A549 (cell line): ENCODE measurements around the gene LILRA5. TPM values are rescaled to one million over a fixed set of nuclear protein-coding genes. Genes with fewer than 3 reads are reported as not detected.
A peak's percentile ranks its signal among the peaks of the same experiment; 100 is the strongest.

ENCODE experiments used
- ATAC-seq, 2 experiments: fragments of 200-7000 bp in 1 of 2; fragments of >200 bp in 1 of 2; cut with Nextera tagmentation in 1 of 2; cut with Tn5 transposase in 1 of 2; 3 replicates each; pipeline versions ENCODE4 v1.8.0 to v1.9.1; 2018 to 2020; ENCODE audit warnings: mild to moderate bottlenecking in 1 of 2, moderate library complexity in 1 of 2
- CTCF ChIA-PET: fragments of 300-600 bp; sonication (Branson Sonifier 250); formaldehyde crosslinking; extraction: SDS; loops from one replicate; lab custom pipeline; 2021; ENCODE audit warnings: antibody characterized with exemption, inconsistent platforms; lab: Yijun Ruan, JAX
- POLR2A ChIA-PET: fragments of 350-600 bp; formaldehyde crosslinking; extraction: SDS; loops from one replicate; lab custom pipeline; 2021; ENCODE audit warnings: antibody characterized with exemption, inconsistent platforms; lab: Yijun Ruan, JAX
- DNase-seq, 2 experiments: peaks; one replicate each; pipeline versions ENCODE4 v3.0.0 to v3.0.0-alpha.2; 2011 to 2016; ENCODE audit warnings: low read depth in 1 of 2, low spot score in 1 of 2
- FAIRE-seq: peaks from 2 replicates; lab custom pipeline; 2011; peaks lifted over from hg19 to GRCh38; lab: Jason Lieb, UNC
- H3K27ac ChIP-seq, 2 experiments: fragments of >200 bp; sonication (Bioruptor Twin); formaldehyde crosslinking; 3 replicates each; pipeline ENCODE4 v1.5.1; 2016 to 2017
- H3K4me1 ChIP-seq: fragments of >200 bp; sonication (Bioruptor Twin); formaldehyde crosslinking; 3 replicates; pipeline ENCODE4 v1.6.1; 2016
- H3K4me2 ChIP-seq: fragments of >200 bp; sonication (Bioruptor Twin); formaldehyde crosslinking; 3 replicates; pipeline ENCODE4 v1.6.1; 2016
- H3K4me3 ChIP-seq: fragments of >200 bp; sonication (Bioruptor Twin); formaldehyde crosslinking; 3 replicates; pipeline ENCODE4 v1.5.1; 2016
- H3K9me3 ChIP-seq: fragments of >200 bp; sonication (Bioruptor Twin); formaldehyde crosslinking; 3 replicates; pipeline ENCODE4 v1.6.1; 2016
- ATOH8 ChIP-seq: fragments of 250-450 bp; sonication (Bioruptor Pico); IDR thresholded peaks from 2 replicates; pipeline ENCODE4 v1.5.0; 2020; ENCODE audit warnings: low read depth, mild to moderate bottlenecking, moderate library complexity
- BHLHE40 ChIP-seq: IDR thresholded peaks from 2 replicates; pipeline ENCODE4 v1.6.1; 2012; ENCODE audit warnings: low read depth, low read length, inconsistent platforms
- EHMT2 ChIP-seq: fragments of 200-600 bp; sonication (generic); IDR thresholded peaks from 2 replicates; pipeline ENCODE4 v1.6.1; 2016; ENCODE audit warnings: antibody characterized with exemption, low read depth, mild to moderate bottlenecking, moderate library complexity
- ELK1 ChIP-seq: fragments of 150-350 bp; IDR thresholded peaks from 2 replicates; pipeline ENCODE4 v1.6.1; 2014; ENCODE audit warnings: low read depth, mild to moderate bottlenecking, low read length
- FOSB ChIP-seq: fragments of 250-450 bp; sonication (Bioruptor Pico); IDR thresholded peaks from 2 replicates; pipeline ENCODE4 v1.5.0; 2020; ENCODE audit warnings: mild to moderate bottlenecking, moderate library complexity
- FOXS1 ChIP-seq: fragments of 250-450 bp; sonication (Bioruptor Pico); IDR thresholded peaks from 2 replicates; pipeline ENCODE4 v1.5.0; 2020; ENCODE audit warnings: mild to moderate bottlenecking, moderate library complexity
- GATA3 ChIP-seq: IDR thresholded peaks from 2 replicates; pipeline ENCODE4 v1.6.1; 2012; ENCODE audit warnings: borderline replicate concordance
- HDAC2 ChIP-seq: fragments of 200-600 bp; sonication (generic); IDR thresholded peaks from 2 replicates; pipeline ENCODE4 v1.6.1; 2016
- HES2 ChIP-seq: fragments of >200 bp; sonication (Bioruptor Twin); formaldehyde crosslinking; IDR thresholded peaks from 2 replicates; pipeline ENCODE4 v1.6.1; 2016
- HEYL ChIP-seq: fragments of 250-450 bp; sonication (Bioruptor Pico); IDR thresholded peaks from 2 replicates; pipeline ENCODE4 v1.8.0; 2021; ENCODE audit warnings: mild to moderate bottlenecking, moderate library complexity
- HMGXB4 ChIP-seq: fragments of 250-450 bp; sonication (Bioruptor Pico); IDR thresholded peaks from 2 replicates; pipeline ENCODE4 v1.5.0; 2021; ENCODE audit warnings: mild to moderate bottlenecking, moderate library complexity, borderline replicate concordance
- HOXA7 ChIP-seq: fragments of 250-450 bp; sonication (Bioruptor Pico); IDR thresholded peaks from 2 replicates; pipeline ENCODE4 v1.5.0; 2020; ENCODE audit warnings: mild to moderate bottlenecking, moderate library complexity
- HOXB5 ChIP-seq: fragments of 250-450 bp; sonication (Bioruptor Pico); IDR thresholded peaks from 2 replicates; pipeline ENCODE4 v1.5.0; 2020; ENCODE audit warnings: mild to moderate bottlenecking, moderate library complexity
- JUNB ChIP-seq: fragments of >200 bp; sonication (Bioruptor Twin); formaldehyde crosslinking; IDR thresholded peaks from 2 replicates; pipeline ENCODE4 v1.6.1; 2016
- KDM1A ChIP-seq: fragments of 200-600 bp; sonication (generic); IDR thresholded peaks from 2 replicates; pipeline ENCODE4 v1.6.1; 2016; ENCODE audit warnings: low read depth, mild to moderate bottlenecking
- MAFK ChIP-seq: fragments of 450-650 bp; IDR thresholded peaks from 2 replicates; pipeline ENCODE4 v1.6.1; 2014; ENCODE audit not compliant: partially characterized antibody
- PHF8 ChIP-seq: fragments of 200-600 bp; sonication (generic); IDR thresholded peaks from 2 replicates; pipeline ENCODE4 v1.6.1; 2016; ENCODE audit warnings: low read depth, mild to moderate bottlenecking, antibody characterized with exemption, moderate library complexity, borderline replicate concordance
- RARB ChIP-seq: fragments of 250-450 bp; sonication (Bioruptor Pico); IDR thresholded peaks from 2 replicates; pipeline ENCODE4 v1.8.0; 2021; ENCODE audit warnings: mild to moderate bottlenecking, moderate library complexity
- RCOR1 ChIP-seq: fragments of 150-350 bp; IDR thresholded peaks from 2 replicates; pipeline ENCODE4 v1.6.1; 2014; ENCODE audit warnings: antibody characterized with exemption, low read length, low read depth
- RNF2 ChIP-seq: fragments of 200-600 bp; sonication (generic); IDR thresholded peaks from 2 replicates; pipeline ENCODE4 v1.6.1; 2016; ENCODE audit warnings: low read depth, mild to moderate bottlenecking, antibody characterized with exemption, moderate library complexity, borderline replicate concordance
- SMC3 ChIP-seq: fragments of >200 bp; sonication (Bioruptor Twin); formaldehyde crosslinking; IDR thresholded peaks from 3 replicates; pipeline ENCODE4 v1.6.1; 2018; ENCODE audit warnings: inconsistent platforms
- TP53 ChIP-seq: fragments of 250-450 bp; sonication (Bioruptor Pico); IDR thresholded peaks from 2 replicates; pipeline ENCODE4 v1.5.0; 2021; ENCODE audit warnings: mild to moderate bottlenecking, moderate library complexity
- USF2 ChIP-seq: fragments of 450-650 bp; IDR thresholded peaks from 2 replicates; pipeline ENCODE4 v1.6.1; 2014; ENCODE audit warnings: antibody characterized with exemption
- ZFP36 ChIP-seq: fragments of 450-650 bp; IDR thresholded peaks from 2 replicates; pipeline ENCODE4 v1.6.1; 2014; ENCODE audit warnings: borderline replicate concordance; ENCODE audit not compliant: partially characterized antibody
- WGBS: methylation state at CpG from one replicate; pipeline ENCODE4 v1.1.6; 2017; ENCODE audit errors: missing lambda C conversion rate; 5-methylcytosine and 5-hydroxymethylcytosine counted together
- polyA plus RNA-seq, 4 experiments: library from polyadenylated mRNA; depleted of rRNA in 3 of 4; stranded (reverse); fragments of >200 nt; fragmentation: RNase III in 1 of 4; extraction: RNeasy Plus Mini Kit Qiagen cat#74134 plus additional on column Dnase treatment in 1 of 4; gene quantifications; 2 replicates in 3 of 4; 3 replicates in 1 of 4; pipeline ENCODE4 v1.2.3, GENCODE V29; 2011 to 2017

The LILRA5 gene
- polyA plus RNA-seq, 2 of the 4 experiments (the other 2 are of a cell fraction): not detected

- Histone ChIP-seq H3K4me1 (no peaks in the 10 kb centered on the region), H3K9me3 (peaks cover 9% of the 10 kb centered on the region; the same call in 1 of the 3 replicates), H3K4me3 (no peak overlapping the region), H3K4me2 (0 out of 3 replicates have a peak overlapping the region, but pooled peaks have one; percentile 9), H3K27ac (no peak overlapping the region)
- CTCF ChIA-PET: interaction anchor here (0.5 to 1.9 kb wide), 4 partner anchors 52 to 388 kb away, joined by 3 to 13 read pairs (median 3); no protein-coding TSS in a partner anchor
- FAIRE-seq: no peak
- POLR2A ChIA-PET: no interaction called here
- DNase-seq: peak in 1 of 2 experiments; percentile 48
- TF ChIP-seq FOSB (no peak), EHMT2 (no peak), KDM1A (no peak), ATOH8 (CRISPR knock-in tag) (no peak), TP53 (CRISPR knock-in tag) (no peak), RCOR1 (no peak), USF2 (no peak), JUNB (no peak), GATA3 (no peak), HDAC2 (no peak), HEYL (CRISPR knock-in tag) (no peak), HOXB5 (CRISPR knock-in tag) (no peak)
- 11% methylated on average over 11 of the region's 11 CpGs for WGBS
- ATAC-seq: peak in 1 of 2 experiments; percentile 48; a peak in 4 of 6 replicates
Observed at GRCh38 chr19:54316746-54317107, 3.8 kb upstream of the LILRA5 start.

- DNase-seq: no peak
- TF ChIP-seq MAFK (no peak), RNF2 (no peak), EHMT2 (no peak)
- ChIA-PET CTCF (interaction anchor here (1.0 kb wide), 1 partner anchor 51 kb away, joined by 3 read pairs; no protein-coding TSS in a partner anchor), POLR2A (no interaction called here)
- FAIRE-seq: no peak
- 15% methylated on average over 8 of the region's 10 CpGs for WGBS
- ATAC-seq: no peak
- no peak overlapping the region for H3K4me2 ChIP-seq
- H3K27ac ChIP-seq: no peak overlapping the region
- no peaks in the 10 kb centered on the region for H3K4me1 ChIP-seq
- H3K4me3 ChIP-seq: no peak overlapping the region
- H3K9me3 ChIP-seq: peaks cover 5% of the 10 kb centered on the region; the same call in 1 of the 3 replicates
Observed at GRCh38 chr19:54315956-54316355, 3.0 kb upstream of the LILRA5 start.

GRCh38 chr19:54312011-54312410, 955 bp downstream of the LILRA5 start:
- WGBS: 24% methylated on average over 4 of the region's 6 CpGs
- Histone ChIP-seq H3K9me3 (no peaks in the 10 kb centered on the region), H3K4me3 (no peak overlapping the region), H3K4me2 (no peak overlapping the region), H3K27ac (no peak overlapping the region), H3K4me1 (no peaks in the 10 kb centered on the region)
- DNase-seq: no peak
- TF ChIP-seq FOXS1 (CRISPR knock-in tag): no peak
- no peak for TF ChIP-seq TP53 (CRISPR knock-in tag)
- TF ChIP-seq JUNB: no peak
- TF ChIP-seq USF2: no peak
- no peak for TF ChIP-seq HOXB5 (CRISPR knock-in tag)
- TF ChIP-seq HEYL (CRISPR knock-in tag): no peak
- peak; percentile 14 to 28; a peak in 1 of 6 replicates for ATAC-seq
- no peak for FAIRE-seq
- CTCF ChIA-PET: interaction anchor here (1.4 to 2.0 kb wide), 2 partner anchors 79 kb away, joined by 4 to 8 read pairs; no protein-coding TSS in a partner anchor
- POLR2A ChIA-PET: no interaction called here

- ChIA-PET POLR2A (no interaction called here), CTCF (interaction anchor here (1.6 to 2.0 kb wide), 3 partner anchors 13 to 80 kb away, joined by 4 to 8 read pairs (median 5); no protein-coding TSS in a partner anchor)
- Histone ChIP-seq H3K27ac (no peak overlapping the region), H3K9me3 (no peaks in the 10 kb centered on the region), H3K4me2 (no peak overlapping the region), H3K4me3 (no peak overlapping the region), H3K4me1 (no peaks in the 10 kb centered on the region)
- DNase-seq (no peak), ATAC-seq (peak in 1 of 2 experiments; percentile 21; a peak in 2 of 6 replicates), FAIRE-seq (no peak)
- WGBS: 4% methylated on average over 5 of the region's 5 CpGs
- TF ChIP-seq ZFP36 (no peak), RARB (CRISPR knock-in tag) (no peak), JUNB (no peak), HDAC2 (no peak), ELK1 (no peak), HMGXB4 (CRISPR knock-in tag) (no peak), HOXA7 (no peak), BHLHE40 (no peak), SMC3 (no peak), PHF8 (no peak), HES2 (no peak)
Observed at GRCh38 chr19:54311486-54311885, 1.5 kb downstream of the LILRA5 start.
